PFSK-1 (cell line): ENCODE results near the gene SLIT3.

Source experiments
- POLR2AphosphoS5 ChIP-seq: IDR thresholded peaks from 2 replicates; pipeline ENCODE4 v1.6.1; 2012; ENCODE audit warnings: low read depth, mild to moderate bottlenecking, control low read depth, low read length, moderate library complexity
- REST ChIP-seq, 2 experiments: IDR thresholded peaks; 2 replicates each; pipeline versions ENCODE4 v1.6.1 to v1.8.0; 2011 to 2012; ENCODE audit warnings: low read depth in 2 of 2, low read length in 2 of 2, control low read depth in 1 of 2, inconsistent platforms in 1 of 2, mild to moderate bottlenecking in 1 of 2, moderate library complexity in 1 of 2; ENCODE audit not compliant: insufficient read depth in 1 of 2
- SIN3A ChIP-seq: IDR thresholded peaks from 2 replicates; pipeline ENCODE4 v1.6.1; 2012; ENCODE audit warnings: mild to moderate bottlenecking, low read length, moderate library complexity, borderline replicate concordance; ENCODE audit not compliant: insufficient read depth

GRCh38 chr5:168702511-168702910 is 598.4 kb downstream of the SLIT3 start:
- no peak for TF ChIP-seq SIN3A
- TF ChIP-seq REST (IDR thresholded peaks at IDR 0.05; ENCODE audit: insufficient read depth in 1 of 2, low read depth in 2 of 2, low read length in 2 of 2), result no peak
- TF ChIP-seq POLR2AphosphoS5, result no peak
